ENCODE measurements around the gene EFNB1. TPM values are rescaled to one million over a fixed set of nuclear protein-coding genes. Genes with fewer than 3 reads are reported as not detected.

The EFNB1 gene
- total RNA-seq, 1 donor from 2014 or later = 17.2 TPM

- Mint-ChIP-seq H3K4me3 (ENCODE audit: unreplicated experiment) (no peak overlapping the region), H3K27ac (ENCODE audit: unreplicated experiment) (no peak overlapping the region), H3K9me3 (ENCODE audit: unreplicated experiment) (no peaks in the 10 kb centered on the region), H3K27me3 (ENCODE audit: unreplicated experiment) (no peaks in the 10 kb centered on the region), H3K4me1 (ENCODE audit: unreplicated experiment) (no peaks in the 10 kb centered on the region), H3K36me3 (ENCODE audit: unreplicated experiment) (no peaks in the 10 kb centered on the region)
- TF ChIP-seq CTCF (IDR thresholded peaks at IDR 0.05) = no peak
- no peak for DNase-seq (ENCODE audit: extremely low spot score, unreplicated experiment)
These were observed 47.9 kb downstream of the EFNB1 start for GRCh38 chrX:68876731-68877130.

DNA sequence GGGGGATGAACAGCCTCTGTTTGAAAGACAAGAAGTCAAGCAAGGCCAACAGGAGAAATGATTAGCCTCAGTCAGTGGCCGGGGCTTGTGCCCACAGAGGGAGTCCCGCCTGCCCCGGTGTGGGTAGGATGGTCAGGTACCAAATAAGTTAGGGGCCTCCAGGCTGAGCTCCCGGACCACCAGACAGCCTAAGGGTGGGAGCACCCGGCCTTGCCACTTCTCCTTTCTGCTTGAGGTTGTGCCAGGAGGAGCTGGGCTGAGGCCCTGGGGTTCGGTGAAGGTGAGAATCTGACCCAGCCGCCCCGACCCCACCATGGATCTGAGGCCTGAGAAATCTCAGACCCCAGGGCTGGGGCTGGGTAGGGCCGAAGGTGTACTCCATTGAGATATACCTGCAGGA lies 48.8 kb downstream of the EFNB1 start:
- no peak for TF ChIP-seq CTCF (IDR thresholded peaks at IDR 0.05)
- Mint-ChIP-seq H3K27ac (ENCODE audit: unreplicated experiment) (no peak overlapping the region), H3K36me3 (ENCODE audit: unreplicated experiment) (no peaks in the 10 kb centered on the region), H3K9me3 (ENCODE audit: unreplicated experiment) (no peaks in the 10 kb centered on the region), H3K4me1 (ENCODE audit: unreplicated experiment) (no peaks in the 10 kb centered on the region), H3K4me3 (ENCODE audit: unreplicated experiment) (no peak overlapping the region), H3K27me3 (ENCODE audit: unreplicated experiment) (no peaks in the 10 kb centered on the region)
- DNase-seq (ENCODE audit: extremely low spot score, unreplicated experiment) = no peak

GRCh38 chrX:68878977-68879645 lies 50.3 kb downstream of the EFNB1 start:
- Mint-ChIP-seq H3K27me3 (ENCODE audit: unreplicated experiment) (no peaks in the 10 kb centered on the region), H3K9me3 (ENCODE audit: unreplicated experiment) (no peaks in the 10 kb centered on the region), H3K27ac (ENCODE audit: unreplicated experiment) (no peak overlapping the region), H3K4me3 (ENCODE audit: unreplicated experiment) (no peak overlapping the region), H3K4me1 (ENCODE audit: unreplicated experiment) (no peaks in the 10 kb centered on the region), H3K36me3 (ENCODE audit: unreplicated experiment) (no peaks in the 10 kb centered on the region)
- DNase-seq (ENCODE audit: extremely low spot score, unreplicated experiment) = no peak
- no peak for TF ChIP-seq CTCF (IDR thresholded peaks at IDR 0.05)

DNA sequence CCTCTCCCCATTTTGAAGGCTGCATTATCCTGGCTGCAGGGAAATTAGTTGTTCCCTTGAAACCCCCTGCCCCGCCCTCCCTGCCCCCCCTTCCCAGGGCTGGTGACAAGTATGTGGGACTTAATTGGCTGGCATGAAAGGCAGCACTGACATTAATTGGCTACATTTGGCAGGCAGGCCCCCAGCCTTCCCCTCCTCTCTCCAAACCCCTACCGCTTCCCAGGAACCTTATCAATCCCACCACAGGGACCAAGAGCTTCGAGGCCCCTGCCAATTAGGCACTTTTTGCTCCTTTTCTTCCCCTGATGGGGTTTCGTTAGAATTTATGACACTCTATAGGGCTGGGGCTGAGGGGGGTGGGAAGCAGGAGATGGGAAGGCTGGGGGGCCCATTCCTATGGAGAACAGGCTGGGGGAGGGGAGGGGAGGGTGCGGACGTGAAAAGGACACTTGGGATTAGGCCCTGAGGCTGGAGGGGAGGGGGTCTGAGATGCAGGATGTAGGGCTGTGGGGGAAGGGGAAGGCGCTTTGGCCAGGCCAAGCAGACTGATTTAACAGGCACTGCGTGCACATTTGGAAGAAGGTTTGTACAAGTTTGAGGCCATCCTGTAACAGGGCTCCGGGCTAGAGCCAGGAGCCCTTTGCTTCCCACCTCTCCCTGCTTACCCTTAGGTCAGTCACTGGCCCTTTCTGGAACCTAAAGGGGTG lies 52.2 kb downstream of the EFNB1 start:
- no peak overlapping the region for H3K27ac Mint-ChIP-seq (ENCODE audit: unreplicated experiment)
- no peaks in the 10 kb centered on the region for H3K9me3 Mint-ChIP-seq (ENCODE audit: unreplicated experiment)
- peaks cover 2% of the 10 kb centered on the region for H3K27me3 Mint-ChIP-seq (ENCODE audit: unreplicated experiment)
- no peak for TF ChIP-seq CTCF (IDR thresholded peaks at IDR 0.05)
- no peak overlapping the region for H3K4me3 Mint-ChIP-seq (ENCODE audit: unreplicated experiment)
- H3K4me1 Mint-ChIP-seq (ENCODE audit: unreplicated experiment) = no peaks in the 10 kb centered on the region
- DNase-seq (ENCODE audit: extremely low spot score, unreplicated experiment) = no peak
- H3K36me3 Mint-ChIP-seq (ENCODE audit: unreplicated experiment) = no peaks in the 10 kb centered on the region

GRCh38 chrX:68881911-68882310 lies 53.1 kb downstream of the EFNB1 start:
- H3K27me3 Mint-ChIP-seq (ENCODE audit: unreplicated experiment) = peaks cover 2% of the 10 kb centered on the region
- TF ChIP-seq CTCF (IDR thresholded peaks at IDR 0.05) = no peak
- no peaks in the 10 kb centered on the region for H3K36me3 Mint-ChIP-seq (ENCODE audit: unreplicated experiment)
- no peak overlapping the region for H3K4me3 Mint-ChIP-seq (ENCODE audit: unreplicated experiment)
- no peak overlapping the region for H3K27ac Mint-ChIP-seq (ENCODE audit: unreplicated experiment)
- H3K4me1 Mint-ChIP-seq (ENCODE audit: unreplicated experiment) = no peaks in the 10 kb centered on the region
- H3K9me3 Mint-ChIP-seq (ENCODE audit: unreplicated experiment) = no peaks in the 10 kb centered on the region
- no peak for DNase-seq (ENCODE audit: extremely low spot score, unreplicated experiment)

All from osteocyte (in vitro differentiated cells).